ENCODE data around the gene EZR.

- TF ChIP-seq POLR2AphosphoS5 (IDR thresholded peaks at IDR 0.05; ENCODE audit: low read depth, low read length): no peak
- no peak for TF ChIP-seq POLR2A (IDR thresholded peaks at IDR 0.05; ENCODE audit: low read depth, low read length)
Observed at GRCh38 chr6:158754738-158755137, 64.4 kb downstream of the EZR start.
